GM21619 (cell line): ENCODE measurements around the gene ETFDH.
"Not testable (repeated sequence)": the region's sequence is repeated elsewhere in the genome, so short reads cannot be mapped to it uniquely, and the experiment has no call there.

Experiments used
- ATAC-seq: cut with Tn5 transposase; IDR thresholded peaks from one replicate; pipeline ENCODE4 v1.9.1; 2021; ENCODE audit not compliant: unreplicated experiment

The ETFDH gene

DNA sequence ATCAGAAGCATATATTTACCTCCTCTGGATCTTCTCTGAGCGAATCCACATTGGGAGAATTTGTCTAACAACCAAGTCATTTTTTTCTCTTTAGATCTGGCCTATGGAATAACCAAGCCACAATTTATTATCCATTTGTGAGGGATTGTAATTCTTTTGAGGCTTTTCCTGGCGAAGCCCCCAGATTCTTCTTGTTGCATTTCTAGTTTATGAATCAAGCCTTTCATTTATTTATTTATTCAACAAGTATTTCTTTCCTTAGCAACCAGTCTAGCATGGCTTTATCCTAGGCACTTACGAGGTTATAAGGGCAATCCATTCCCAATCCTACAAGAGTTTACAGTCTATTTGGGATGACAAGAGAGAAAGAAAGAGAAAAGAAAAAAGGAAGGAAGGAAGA lies 78.3 kb downstream of the ETFDH start:
- ATAC-seq = no peak

- ATAC-seq = no peak
Observed at GRCh38 chr4:158754385-158755180, 82.5 kb downstream of the ETFDH start.

GRCh38 chr4:158755819-158756218 lies 83.7 kb downstream of the ETFDH start:
- ATAC-seq = not testable (repeated sequence)

- no peak for ATAC-seq
Observed at GRCh38 chr4:158756588-158756987, 84.5 kb downstream of the ETFDH start.

GRCh38 chr4:158758142-158758541 lies 86.0 kb downstream of the ETFDH start:
- no peak for ATAC-seq

DNA sequence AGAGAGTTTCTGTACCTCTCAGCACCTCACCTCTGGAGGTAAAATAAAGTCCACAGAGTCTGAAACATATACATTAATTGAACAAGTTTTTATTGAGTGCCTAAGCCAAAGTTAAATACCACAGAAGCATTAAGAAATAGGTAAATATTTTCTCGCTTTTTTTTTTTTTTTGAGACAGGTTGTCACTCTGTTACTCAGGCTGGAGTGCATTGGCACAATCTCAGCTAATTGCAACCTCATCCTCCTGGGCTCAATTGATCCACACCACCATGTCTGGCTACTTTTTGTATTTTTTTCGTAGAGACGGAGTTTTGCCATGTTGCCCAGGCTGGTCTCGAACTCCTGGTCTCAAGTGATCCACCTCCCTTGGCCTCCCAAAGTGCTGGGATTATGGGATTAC lies 86.6 kb downstream of the ETFDH start:
- no peak for ATAC-seq
